ENCODE measurements around the gene PCNX3.

PCNX3 gene

GRCh38 chr11:65580756-65581155 lies 34.8 kb upstream of the PCNX3 start:
- DNase-seq (ENCODE audit: low spot score): no peak

- DNase-seq (ENCODE audit: low spot score): no peak
Measured at GRCh38 chr11:65581928-65582327, 33.6 kb upstream of the PCNX3 start.

GRCh38 chr11:65583589-65583988 lies 32.0 kb upstream of the PCNX3 start:
- DNase-seq (ENCODE audit: low spot score): no peak

- no peak for DNase-seq (ENCODE audit: low spot score)
Measured at GRCh38 chr11:65584106-65584505, 31.5 kb upstream of the PCNX3 start.

GRCh38 chr11:65584723-65585171 lies 30.8 kb upstream of the PCNX3 start:
- DNase-seq (ENCODE audit: low spot score): no peak

GRCh38 chr11:65585396-65586246 lies 30.0 kb upstream of the PCNX3 start:
- DNase-seq (ENCODE audit: low spot score): no peak

GRCh38 chr11:65586247-65586630 lies 29.3 kb upstream of the PCNX3 start:
- no peak for DNase-seq (ENCODE audit: low spot score)

- no peak for DNase-seq (ENCODE audit: low spot score)
Measured at GRCh38 chr11:65586676-65587075, 28.9 kb upstream of the PCNX3 start.

- peak; percentile 84 for DNase-seq (ENCODE audit: low spot score)
Measured at GRCh38 chr11:65588199-65589054, 27.1 kb upstream of the PCNX3 start.

GRCh38 chr11:65589444-65590239 lies 25.9 kb upstream of the PCNX3 start:
- peak; percentile 83 for DNase-seq (ENCODE audit: low spot score)

GRCh38 chr11:65590240-65590738 lies 25.3 kb upstream of the PCNX3 start:
- DNase-seq (ENCODE audit: low spot score): peak; percentile 85

GRCh38 chr11:65591939-65592857 lies 23.4 kb upstream of the PCNX3 start:
- no peak for DNase-seq (ENCODE audit: low spot score)

GRCh38 chr11:65592858-65593517 lies 22.6 kb upstream of the PCNX3 start:
- DNase-seq (ENCODE audit: low spot score): no peak

- peak; percentile 63 for DNase-seq (ENCODE audit: low spot score)
Measured at GRCh38 chr11:65593518-65594414, 21.8 kb upstream of the PCNX3 start.

- DNase-seq (ENCODE audit: low spot score): no peak
Measured at GRCh38 chr11:65595131-65595530, 20.4 kb upstream of the PCNX3 start.

GRCh38 chr11:65595543-65596281 lies 19.9 kb upstream of the PCNX3 start, which contains the start of gene KCNK7:
TSS of gene KCNK7 (minus strand) at chr11:65595800. CDS start at chr11:65595772, 28 bp downstream.
- DNase-seq (ENCODE audit: low spot score): no peak

- no peak for DNase-seq (ENCODE audit: low spot score)
Measured at GRCh38 chr11:65596520-65596919, 19.1 kb upstream of the PCNX3 start.

- no peak for DNase-seq (ENCODE audit: low spot score)
Measured at GRCh38 chr11:65598258-65598699, 17.3 kb upstream of the PCNX3 start.

All from NAMALWA (cell line).